ENCODE measurements around the gene CADM2. TPM values are rescaled to one million over a fixed set of nuclear protein-coding genes. Genes with fewer than 3 reads are reported as not detected.

CADM2 gene
- total and polyA plus RNA-seq, 8 donors, result 0.28 to 4.6 (median 0.42) TPM

DNA sequence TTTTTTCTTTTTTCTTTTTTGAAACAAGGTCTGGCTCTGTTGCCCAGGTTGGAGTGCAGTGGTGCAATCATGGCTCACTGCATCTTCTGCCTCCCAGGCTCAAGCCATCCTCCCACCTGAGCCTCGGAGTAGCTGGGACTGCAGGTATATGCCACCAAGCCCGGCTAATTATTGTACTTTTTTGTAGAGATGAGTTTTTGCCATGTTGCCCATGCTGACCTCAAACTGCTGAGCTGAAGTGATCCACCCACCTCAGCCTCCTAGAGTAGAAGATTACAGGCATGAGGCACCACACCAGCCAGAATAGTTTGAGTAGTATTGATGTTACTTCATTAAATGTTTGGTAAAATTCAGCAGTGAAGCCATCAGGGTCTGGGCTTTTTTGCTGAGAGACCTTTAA lies 251.8 kb downstream of the CADM2 start:
- intact Hi-C loops (cut with DNase I), result no loop called here

GRCh38 chr3:85228966-85229365 lies 270.2 kb downstream of the CADM2 start:
- Histone ChIP-seq H3K4me3 (no peak overlapping the region), H3K4me1 (peaks cover 0 to 7% (median 3%) of the 10 kb centered on the region in 3 donors), H3K36me3 (no peaks in the 10 kb centered on the region), H3K27ac (no peak overlapping the region), H3K27me3 (no peaks in the 10 kb centered on the region), H3K9me3 (no peaks in the 10 kb centered on the region)
- no peak for DNase-seq
- ATAC-seq, result no peak
- intact Hi-C loops (cut with DNase I), result no loop called here
- FAIRE-seq, result no peak
- WGBS, 2 donors, result 84 to 89% methylated on average over 6 of the region's 6 CpGs
- TF ChIP-seq, protein P1, sequence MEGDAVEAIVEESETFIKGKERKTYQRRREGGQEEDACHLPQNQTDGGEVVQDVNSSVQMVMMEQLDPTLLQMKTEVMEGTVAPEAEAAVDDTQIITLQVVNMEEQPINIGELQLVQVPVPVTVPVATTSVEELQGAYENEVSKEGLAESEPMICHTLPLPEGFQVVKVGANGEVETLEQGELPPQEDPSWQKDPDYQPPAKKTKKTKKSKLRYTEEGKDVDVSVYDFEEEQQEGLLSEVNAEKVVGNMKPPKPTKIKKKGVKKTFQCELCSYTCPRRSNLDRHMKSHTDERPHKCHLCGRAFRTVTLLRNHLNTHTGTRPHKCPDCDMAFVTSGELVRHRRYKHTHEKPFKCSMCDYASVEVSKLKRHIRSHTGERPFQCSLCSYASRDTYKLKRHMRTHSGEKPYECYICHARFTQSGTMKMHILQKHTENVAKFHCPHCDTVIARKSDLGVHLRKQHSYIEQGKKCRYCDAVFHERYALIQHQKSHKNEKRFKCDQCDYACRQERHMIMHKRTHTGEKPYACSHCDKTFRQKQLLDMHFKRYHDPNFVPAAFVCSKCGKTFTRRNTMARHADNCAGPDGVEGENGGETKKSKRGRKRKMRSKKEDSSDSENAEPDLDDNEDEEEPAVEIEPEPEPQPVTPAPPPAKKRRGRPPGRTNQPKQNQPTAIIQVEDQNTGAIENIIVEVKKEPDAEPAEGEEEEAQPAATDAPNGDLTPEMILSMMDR (IDR thresholded peaks at IDR 0.05), result no peak

More for the DNA sequence above, 251.8 kb downstream of the CADM2 start:
- Histone ChIP-seq H3K27ac (no peak overlapping the region), H3K9me3 (no peaks in the 10 kb centered on the region), H3K4me3 (no peak overlapping the region), H3K4me1 (no peaks in the 10 kb centered on the region), H3K27me3 (no peaks in the 10 kb centered on the region), H3K36me3 (no peaks in the 10 kb centered on the region)
- FAIRE-seq (no peak), ATAC-seq (no peak), DNase-seq (no peak)
- WGBS, 2 donors, result 75 to 77% methylated on average over 2 of the region's 2 CpGs
- TF ChIP-seq, protein P1 (IDR thresholded peaks at IDR 0.05), result no peak

DNA sequence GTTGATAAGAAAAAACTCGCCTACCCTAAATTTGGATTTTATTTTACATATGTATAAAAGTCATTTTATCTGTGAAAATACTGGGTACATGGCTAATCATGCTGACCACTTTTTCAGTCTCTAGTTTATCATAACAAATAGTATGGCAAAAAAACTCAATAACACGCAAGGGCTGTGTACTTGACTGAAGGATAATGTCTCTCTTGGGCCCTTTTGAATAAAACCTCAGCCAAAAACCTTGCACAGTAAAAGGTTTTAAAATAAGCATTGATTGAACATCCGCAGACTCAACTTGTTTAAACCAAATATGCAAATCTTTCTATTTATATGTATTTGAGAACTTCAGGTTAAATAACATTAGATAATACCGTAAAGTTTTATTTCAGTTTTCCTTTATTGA lies 285.3 kb downstream of the CADM2 start:
- WGBS, 2 donors, result 85 to 90% methylated on average over 4 of the region's 4 CpGs
- TF ChIP-seq, protein P1 (IDR thresholded peaks at IDR 0.05), result no peak
- FAIRE-seq (no peak), ATAC-seq (no peak), DNase-seq (no peak)
- H3K4me3 ChIP-seq, result no peak overlapping the region
- peaks cover 0 to 2% (median 0%) of the 10 kb centered on the region in 4 donors for H3K9me3 ChIP-seq
- intact Hi-C loops (cut with DNase I), result no loop called here
- H3K27ac ChIP-seq, result no peak overlapping the region
- H3K27me3 ChIP-seq, result no peaks in the 10 kb centered on the region
- H3K4me1 ChIP-seq, result no peaks in the 10 kb centered on the region
- no peaks in the 10 kb centered on the region for H3K36me3 ChIP-seq

DNA sequence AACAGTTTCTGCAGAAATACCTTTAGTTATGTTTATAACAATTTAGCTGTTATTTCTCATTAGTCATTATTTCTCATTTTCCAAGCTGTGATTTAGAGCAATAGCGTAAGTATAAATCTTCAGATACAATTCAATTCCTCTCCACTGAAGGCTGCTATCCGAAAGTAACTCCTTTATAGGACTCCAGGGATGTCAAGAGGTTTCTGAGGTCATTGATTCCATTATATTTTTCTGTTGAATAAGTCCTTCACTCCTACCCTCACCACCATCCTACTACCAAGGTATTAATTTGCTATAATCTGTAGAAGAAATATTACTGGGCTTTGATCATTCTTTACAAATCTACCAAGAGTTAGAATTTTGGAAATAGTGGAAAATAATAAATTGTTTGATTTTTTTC lies 285.7 kb downstream of the CADM2 start:
- no peak for FAIRE-seq

GRCh38 chr3:85251766-85252165 lies 293.0 kb downstream of the CADM2 start:
- intact Hi-C loops (cut with DNase I), result no loop called here
- 94 to 95% methylated on average over 1 of the region's 1 CpG for WGBS, 2 donors
- no peaks in the 10 kb centered on the region for H3K4me1 ChIP-seq
- H3K27ac ChIP-seq, result no peak overlapping the region
- no peaks in the 10 kb centered on the region for H3K27me3 ChIP-seq
- FAIRE-seq (no peak), ATAC-seq (no peak), DNase-seq (no peak)
- TF ChIP-seq, protein P1 (IDR thresholded peaks at IDR 0.05), result no peak
- H3K9me3 ChIP-seq, result no peaks in the 10 kb centered on the region
- H3K36me3 ChIP-seq, result no peaks in the 10 kb centered on the region
- no peak overlapping the region for H3K4me3 ChIP-seq

More for the DNA sequence above, 285.7 kb downstream of the CADM2 start:
- Histone ChIP-seq H3K27ac (no peak overlapping the region), H3K4me1 (no peaks in the 10 kb centered on the region), H3K9me3 (no peaks in the 10 kb centered on the region), H3K4me3 (no peak overlapping the region), H3K36me3 (no peaks in the 10 kb centered on the region), H3K27me3 (no peaks in the 10 kb centered on the region)
- ATAC-seq, result no peak
- 76 to 90% methylated on average over 2 of the region's 2 CpGs for WGBS, 2 donors
- DNase-seq, result no peak
- intact Hi-C loops (cut with DNase I), result no loop called here
- TF ChIP-seq, protein P1 (IDR thresholded peaks at IDR 0.05), result no peak

Data from pancreas (tissue), 10 donors.